Skeletal muscle satellite cell (primary cell): ENCODE measurements around the gene CDK11B.
"Not testable (repeated sequence)": the region's sequence is repeated elsewhere in the genome, so short reads cannot be mapped to it uniquely, and the experiment has no call there.

Experiments
- H3K27me3 ChIP-seq: 2 replicates; pipeline ENCODE4 v1.7.0; 2013; ENCODE audit warnings: low read length; ENCODE audit not compliant: control insufficient read depth, insufficient read depth
- H3K36me3 ChIP-seq: 2 replicates; pipeline ENCODE4 v1.7.0; 2013; ENCODE audit warnings: mild to moderate bottlenecking, control low read depth, low read length; ENCODE audit not compliant: insufficient read depth
- H3K4me1 ChIP-seq: 2 replicates; pipeline ENCODE4 v1.7.0; 2013; ENCODE audit warnings: low read length; ENCODE audit not compliant: control insufficient read depth, insufficient read depth
- H3K4me2 ChIP-seq: 2 replicates; pipeline ENCODE4 v1.7.0; 2013; ENCODE audit warnings: mild to moderate bottlenecking, low read length
- H3K4me3 ChIP-seq: 2 replicates; pipeline ENCODE4 v1.7.0; 2013; ENCODE audit warnings: low read length
- H3K9ac ChIP-seq: 2 replicates; pipeline ENCODE4 v1.7.0; 2013; ENCODE audit warnings: mild to moderate bottlenecking, low read depth, low read length, moderate library complexity
- H3K9me3 ChIP-seq: replicated peaks from 2 replicates; pipeline ENCODE4 v1.7.0; 2013; ENCODE audit warnings: mild to moderate bottlenecking, control low read depth, low read length

The CDK11B gene

GRCh38 chr1:1596493-1597274 lies 62.1 kb downstream of the CDK11B start:
- no peak overlapping the region for H3K4me3 ChIP-seq
- no peaks in the 10 kb centered on the region for H3K36me3 ChIP-seq
- H3K4me1 ChIP-seq, result peaks cover 8% of the 10 kb centered on the region
- no peak overlapping the region for H3K4me2 ChIP-seq
- no peak overlapping the region for H3K9ac ChIP-seq
- H3K9me3 ChIP-seq, result no peaks in the 10 kb centered on the region
- H3K27me3 ChIP-seq, result peaks cover 58% of the 10 kb centered on the region

GRCh38 chr1:1595341-1595740 lies 63.5 kb downstream of the CDK11B start:
- not testable (repeated sequence) for H3K9me3 ChIP-seq, H3K9ac ChIP-seq, H3K4me1 ChIP-seq, H3K36me3 ChIP-seq, H3K4me3 ChIP-seq, H3K4me2 ChIP-seq
- peaks cover 46% of the 10 kb centered on the region for H3K27me3 ChIP-seq

- no peaks in the 10 kb centered on the region for H3K36me3 ChIP-seq
- peaks cover 9% of the 10 kb centered on the region for H3K4me1 ChIP-seq
- no peak overlapping the region for H3K4me3 ChIP-seq
- H3K27me3 ChIP-seq, result peaks cover 45% of the 10 kb centered on the region
- H3K9ac ChIP-seq, result no peak overlapping the region
- no peaks in the 10 kb centered on the region for H3K9me3 ChIP-seq
- no peak overlapping the region for H3K4me2 ChIP-seq
These were observed 64.1 kb downstream of the CDK11B start for GRCh38 chr1:1594602-1595260.

GRCh38 chr1:1593834-1594601 lies 64.8 kb downstream of the CDK11B start:
- no peak overlapping the region for H3K4me2 ChIP-seq
- H3K36me3 ChIP-seq, result no peaks in the 10 kb centered on the region
- no peaks in the 10 kb centered on the region for H3K9me3 ChIP-seq
- peaks cover 9% of the 10 kb centered on the region for H3K4me1 ChIP-seq
- H3K4me3 ChIP-seq, result no peak overlapping the region
- no peak overlapping the region for H3K9ac ChIP-seq
- peaks cover 40% of the 10 kb centered on the region for H3K27me3 ChIP-seq

- H3K4me2 ChIP-seq, result no peak overlapping the region
- H3K4me1 ChIP-seq, result peaks cover 3% of the 10 kb centered on the region
- H3K4me3 ChIP-seq, result no peak overlapping the region
- H3K27me3 ChIP-seq, result peaks cover 16% of the 10 kb centered on the region
- no peaks in the 10 kb centered on the region for H3K36me3 ChIP-seq
- no peak overlapping the region for H3K9ac ChIP-seq
- H3K9me3 ChIP-seq, result no peaks in the 10 kb centered on the region
These were observed 67.4 kb downstream of the CDK11B start for GRCh38 chr1:1591452-1591851.
